ENCODE data around the gene GOLGA8N. TPM values are rescaled to one million over a fixed set of nuclear protein-coding genes. Genes with fewer than 3 reads are reported as not detected.

Gene GOLGA8N
- total and polyA plus RNA-seq, 3 experiments from 2014 or later = 0.82 to 1.2 (median 0.86) TPM

Other genes with a start within 250 kb of the GOLGA8N start
- gene GOLGA8K, start 190.2 kb upstream of the GOLGA8N start, total RNA-seq = under 1 TPM in 1 of 2 experiments, not detected in 1; 0.13 TPM
- gene GOLGA8K, start 190.2 kb upstream of the GOLGA8N start, polyA plus RNA-seq = not detected
- not detected for gene GOLGA8O, start 137.8 kb upstream of the GOLGA8N start, total RNA-seq
- 0.85 TPM for gene GOLGA8O, start 137.8 kb upstream of the GOLGA8N start, polyA plus RNA-seq
- 100 to 1,000 TPM in 1 of 2 experiments, 10 to 100 TPM in 1; 88.4 to 106 TPM for gene ARHGAP11A, start 22.0 kb downstream of the GOLGA8N start, total RNA-seq
- 3.6 TPM for gene ARHGAP11A, start 22.0 kb downstream of the GOLGA8N start, polyA plus RNA-seq
- gene SCG5, start 48.3 kb downstream of the GOLGA8N start, total RNA-seq = under 1 TPM; 0.24 to 0.28 TPM
- gene SCG5, start 48.3 kb downstream of the GOLGA8N start, polyA plus RNA-seq = not detected
- gene GREM1, start 124.5 kb downstream of the GOLGA8N start, total RNA-seq = not detected
- not detected for gene GREM1, start 124.5 kb downstream of the GOLGA8N start, polyA plus RNA-seq

Measured in CD8-positive, alpha-beta memory T cell (primary cell).